Measurements from ENCODE around the gene SOCS4.
"Not testable (repeated sequence)": the region's sequence is repeated elsewhere in the genome, so short reads cannot be mapped to it uniquely, and the experiment has no call there.

Gene SOCS4

GRCh38 chr14:55052269-55052930, 25.4 kb downstream of the SOCS4 start:
- no peak for DNase-seq

- DNase-seq, result no peak
These were observed 26.0 kb downstream of the SOCS4 start for GRCh38 chr14:55053018-55053417.

- no peak for DNase-seq
These were observed 26.5 kb downstream of the SOCS4 start for GRCh38 chr14:55053500-55053899.

- DNase-seq, result no peak
These were observed 27.1 kb downstream of the SOCS4 start for GRCh38 chr14:55054098-55054497.

- no peak for DNase-seq
These were observed 30.9 kb downstream of the SOCS4 start for GRCh38 chr14:55057919-55058318.

- DNase-seq, result no peak
These were observed 32.3 kb downstream of the SOCS4 start for GRCh38 chr14:55059333-55059732.

GRCh38 chr14:55062517-55063351, 35.7 kb downstream of the SOCS4 start:
- no peak for DNase-seq

GRCh38 chr14:55064896-55065295, 37.9 kb downstream of the SOCS4 start:
- not testable (repeated sequence) for DNase-seq

- no peak for DNase-seq
These were observed 38.4 kb downstream of the SOCS4 start for GRCh38 chr14:55065411-55065810.

GRCh38 chr14:55066223-55066622, 39.2 kb downstream of the SOCS4 start:
- DNase-seq, result no peak

GRCh38 chr14:55070981-55071411, 44.0 kb downstream of the SOCS4 start:
- DNase-seq, result no peak

GRCh38 chr14:55071870-55072640, 45.0 kb downstream of the SOCS4 start:
- peak; percentile 18 for DNase-seq

GRCh38 chr14:55073856-55074255, 46.8 kb downstream of the SOCS4 start:
- DNase-seq, result no peak

GRCh38 chr14:55074662-55075061, 47.6 kb downstream of the SOCS4 start:
- DNase-seq, result peak; percentile 74

- DNase-seq, result no peak
These were observed 48.7 kb downstream of the SOCS4 start for GRCh38 chr14:55075628-55076175.

GRCh38 chr14:55077170-55078151, 50.4 kb downstream of the SOCS4 start:
- no peak for DNase-seq

- DNase-seq, result not testable (repeated sequence)
These were observed 52.9 kb downstream of the SOCS4 start for GRCh38 chr14:55079961-55080360.

- DNase-seq, result no peak
These were observed 57.5 kb downstream of the SOCS4 start for GRCh38 chr14:55084401-55085059.

- no peak for DNase-seq
These were observed 58.1 kb downstream of the SOCS4 start for GRCh38 chr14:55085060-55085660.

- no peak for DNase-seq
These were observed 59.9 kb downstream of the SOCS4 start for GRCh38 chr14:55086938-55087337.

- no peak for DNase-seq
These were observed 61.3 kb downstream of the SOCS4 start for GRCh38 chr14:55088356-55088755.
